GM18951 (cell line): ENCODE data around the gene TMEM240.
"Not testable (repeated sequence)": the region's sequence is repeated elsewhere in the genome, so short reads cannot be mapped to it uniquely, and the experiment has no call there.

Experiments
- POLR2A ChIP-seq: IDR thresholded peaks from 4 replicates; pipeline ENCODE4 v1.6.1; 2011; ENCODE audit warnings: mild to moderate bottlenecking; ENCODE audit not compliant: insufficient read length, insufficient read depth; ENCODE audit errors: extremely low read depth
- in situ Hi-C: fragments of 300-500 bp; cut with MboI; formaldehyde crosslinking; loops from one replicate; pipeline ENCODE4 v1.12.0; 2022; ENCODE audit warnings: low sequenced_read_pairs, mixed read lengths, inconsistent platforms; ENCODE audit not compliant: unreplicated experiment

TMEM240 gene

GRCh38 chr1:1540818-1541628, 599 bp upstream of the TMEM240 start:
- in situ Hi-C loops = no loop called here
- no peak for TF ChIP-seq POLR2A

- in situ Hi-C loops = no loop called here
- no peak for TF ChIP-seq POLR2A
Observed at GRCh38 chr1:1539310-1540089, 924 bp downstream of the TMEM240 start.

DNA sequence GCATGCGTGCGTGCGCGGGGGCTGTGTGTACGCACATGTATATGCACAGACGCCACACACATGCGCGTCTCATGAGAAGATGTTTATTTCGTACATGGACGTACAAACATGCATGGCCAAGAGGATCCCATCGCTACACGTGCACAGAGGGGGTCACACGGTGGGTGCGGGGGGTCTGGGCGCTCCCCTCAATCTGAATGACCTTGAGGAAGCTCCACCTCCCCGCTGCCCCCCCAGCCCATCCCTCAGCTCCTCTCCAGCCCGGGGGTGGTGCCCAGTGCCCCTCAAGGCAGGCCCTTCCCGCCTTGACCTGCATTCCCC, 1.5 kb downstream of the TMEM240 start:
- in situ Hi-C loops = no loop called here
- TF ChIP-seq POLR2A = no peak

DNA sequence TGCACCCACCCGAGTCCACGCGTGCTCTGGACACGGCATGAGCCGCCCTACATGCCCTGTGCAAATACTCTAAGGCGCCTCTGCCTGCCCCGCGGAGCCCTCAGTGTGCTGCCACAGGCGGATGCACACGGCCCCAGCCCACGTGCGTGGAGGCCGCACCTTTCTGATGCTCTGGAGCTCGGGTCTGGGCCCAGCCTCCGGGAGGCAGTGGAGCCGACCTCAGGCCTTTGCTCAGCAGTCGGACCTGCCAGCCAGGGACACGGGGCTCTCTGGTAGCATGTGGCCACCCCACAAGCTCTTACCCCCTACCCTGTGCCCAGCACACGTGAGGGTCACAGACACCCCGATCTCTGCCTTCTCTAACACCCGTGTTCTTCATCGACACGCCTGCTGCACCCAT, 2.1 kb downstream of the TMEM240 start:
- in situ Hi-C loops = no loop called here
- no peak for TF ChIP-seq POLR2A

DNA sequence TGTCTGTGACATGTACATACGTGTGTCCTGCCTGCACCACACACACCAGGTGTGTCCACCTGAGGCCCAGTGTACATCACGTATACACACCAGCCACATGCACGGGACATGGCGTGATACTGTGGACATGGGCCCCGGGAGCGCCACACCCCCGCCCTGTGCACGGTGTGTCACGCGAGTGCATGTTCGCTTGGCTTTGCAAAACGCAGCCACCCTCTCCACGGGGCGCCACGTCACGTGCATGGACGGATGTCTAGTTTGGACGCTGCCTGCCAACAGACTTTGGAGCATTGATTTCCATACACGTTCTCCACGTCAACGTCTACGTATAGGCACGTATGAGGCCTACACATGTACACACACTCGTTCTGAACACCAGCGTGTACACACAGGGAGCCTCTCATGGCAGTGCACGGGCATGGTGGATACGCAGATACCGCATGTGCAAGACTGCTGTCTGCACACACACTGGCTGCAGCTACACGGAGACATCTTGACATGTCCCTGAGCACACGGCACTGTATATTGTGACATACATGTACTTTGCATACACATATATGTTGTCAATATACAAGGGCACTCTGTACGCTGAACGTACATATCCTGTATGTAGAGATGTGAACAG, 2.7 kb downstream of the TMEM240 start:
- TF ChIP-seq POLR2A = no peak
- in situ Hi-C loops = no loop called here

GRCh38 chr1:1536938-1537546, 3.4 kb downstream of the TMEM240 start:
- in situ Hi-C loops = no loop called here
- no peak for TF ChIP-seq POLR2A

GRCh38 chr1:1536019-1536937, 4.1 kb downstream of the TMEM240 start:
- in situ Hi-C loops = no loop called here
- TF ChIP-seq POLR2A = no peak

DNA sequence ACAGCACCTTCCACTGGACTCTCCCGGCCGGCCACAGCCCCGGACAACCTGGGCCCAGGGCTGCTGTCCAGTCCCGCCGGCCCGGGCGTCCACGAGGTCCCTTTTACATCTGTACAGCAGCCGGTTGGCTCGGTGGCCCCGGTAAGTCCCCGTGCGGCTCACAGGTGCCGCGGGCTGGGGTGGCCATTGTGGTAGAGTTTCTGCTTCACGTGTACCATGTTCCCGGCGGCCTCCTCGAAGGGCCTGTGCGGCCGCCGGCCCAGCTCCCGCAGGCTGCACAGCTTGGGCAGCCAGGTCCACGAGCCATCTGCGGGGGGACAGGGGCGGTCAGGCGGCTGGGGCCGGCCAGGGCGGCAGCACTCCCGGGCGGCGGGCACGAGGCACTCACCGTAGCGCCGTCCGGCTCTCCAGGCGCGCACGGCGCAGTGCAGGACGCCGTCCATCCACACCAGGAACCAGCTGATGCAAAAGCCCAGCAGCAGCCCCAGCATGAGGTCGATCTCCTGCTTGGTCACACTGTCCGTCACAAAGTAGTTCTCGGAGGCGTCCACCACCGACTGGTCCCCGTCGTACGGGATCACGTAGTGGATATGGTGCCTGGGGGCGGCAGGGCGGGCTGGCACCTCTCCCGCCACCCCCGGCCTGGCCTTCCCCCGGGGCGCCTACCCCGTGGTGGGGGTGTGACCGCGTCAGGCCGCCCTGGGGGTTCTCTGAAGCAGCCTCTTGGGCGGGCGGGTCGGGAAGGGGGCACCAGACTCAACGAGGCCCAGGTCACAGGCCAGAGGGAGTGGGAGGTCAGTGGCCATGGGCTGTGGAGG, 5.0 kb downstream of the TMEM240 start:
- no peak for TF ChIP-seq POLR2A
- in situ Hi-C loops = no loop called here

GRCh38 chr1:1534401-1535154, 5.8 kb downstream of the TMEM240 start:
- no peak for TF ChIP-seq POLR2A
- in situ Hi-C loops = no loop called here

- in situ Hi-C loops = not testable (repeated sequence)
Observed at GRCh38 chr1:1533894-1534291, 6.5 kb downstream of the TMEM240 start.

DNA sequence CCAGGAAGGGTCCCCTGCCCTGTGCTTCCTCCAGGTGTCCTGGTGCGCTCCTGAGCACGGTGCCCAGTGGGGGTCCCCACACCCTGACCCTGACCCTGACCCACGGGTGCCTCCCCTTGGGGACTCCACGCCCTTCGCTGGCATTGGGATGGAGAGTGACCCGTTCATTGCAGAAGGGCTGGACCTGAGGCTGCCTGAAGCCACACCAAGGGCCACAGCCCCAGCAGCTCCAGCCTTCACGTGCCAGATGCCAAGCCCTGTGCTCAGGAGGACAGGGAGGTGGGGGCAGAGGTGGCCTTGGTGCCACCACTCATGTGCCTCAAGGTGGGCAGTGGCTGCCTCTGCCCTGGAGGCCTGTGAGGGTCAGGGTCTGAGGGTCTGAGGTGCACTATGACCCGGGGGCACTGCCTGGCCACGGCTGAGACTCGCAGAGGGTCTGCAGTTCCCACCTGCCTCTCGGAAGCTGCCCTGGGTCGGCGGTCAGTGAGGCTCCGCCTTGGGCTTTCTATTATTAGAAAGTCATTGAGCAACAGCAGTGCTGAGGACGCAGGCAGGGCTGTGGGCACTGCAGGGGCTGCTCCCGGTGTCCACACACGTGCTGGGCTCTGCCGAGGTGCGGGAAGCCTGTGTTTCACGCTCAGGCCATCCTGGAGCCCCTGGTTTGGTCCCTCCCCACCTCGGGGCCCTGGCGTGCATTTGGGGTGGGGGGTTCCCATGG, 7.1 kb downstream of the TMEM240 start:
- in situ Hi-C loops = not testable (repeated sequence)
